Spleen (tissue), 11 donors: ENCODE measurements around the gene WDR81. TPM values are rescaled to one million over a fixed set of nuclear protein-coding genes. Genes with fewer than 3 reads are reported as not detected.

Experiments
- DNase-seq: peaks from one replicate; pipeline ENCODE4 v3.0.0-alpha.2; 2020
- H3K27ac ChIP-seq, 8 donors: fragments of 200-600 bp; sonication (generic) in 7 of 8; 1 replicate in 4 of 8; 2 replicates in 4 of 8; pipeline versions ENCODE4 v1.5.0 to v1.8.0; 2016 to 2021; ENCODE audit warnings: inconsistent platforms in 4 of 8, mild to moderate bottlenecking in 4 of 8, moderate library complexity in 1 of 8
- H3K27me3 ChIP-seq, 7 donors: fragments of 200-600 bp; sonication (generic) in 6 of 7; replicated peaks in 1 of 7; 1 replicate in 4 of 7; 2 replicates in 3 of 7; pipeline versions ENCODE4 v1.5.0 to v1.8.0; 2016 to 2021; ENCODE audit warnings: inconsistent platforms in 3 of 7, mild to moderate bottlenecking in 1 of 7
- H3K36me3 ChIP-seq, 6 donors: fragments of 200-600 bp; sonication (generic) in 5 of 6; 1 replicate in 4 of 6; 2 replicates in 2 of 6; pipeline versions ENCODE4 v1.5.0 to v1.8.0; 2016 to 2021; ENCODE audit warnings: inconsistent platforms in 2 of 6
- H3K4me1 ChIP-seq, 6 donors: fragments of 200-600 bp; sonication (generic) in 5 of 6; 1 replicate in 3 of 6; 2 replicates in 3 of 6; pipeline versions ENCODE4 v1.5.0 to v1.8.0; 2016 to 2021; ENCODE audit warnings: inconsistent platforms in 3 of 6
- H3K4me3 ChIP-seq, 8 donors: fragments of 200-600 bp; sonication (generic) in 7 of 8; 1 replicate in 4 of 8; 2 replicates in 4 of 8; pipeline versions ENCODE4 v1.5.0 to v1.8.0; 2016 to 2021; ENCODE audit warnings: inconsistent platforms in 4 of 8, mild to moderate bottlenecking in 4 of 8, moderate library complexity in 2 of 8
- H3K9me3 ChIP-seq, 8 donors: fragments of 200-600 bp; sonication (generic) in 7 of 8; 1 replicate in 4 of 8; 2 replicates in 4 of 8; pipeline versions ENCODE4 v1.5.0 to v1.8.0; 2016 to 2021; ENCODE audit warnings: inconsistent platforms in 4 of 8
- CTCF ChIP-seq, 11 experiments: fragments of 200-600 bp in 7 of 11; fragments of 450-650 bp in 4 of 11; sonication (generic) in 4 of 11; IDR thresholded peaks in 8 of 11; conservative IDR thresholded peaks in 3 of 11; 1 replicate in 7 of 11; 2 replicates in 4 of 11; pipeline versions ENCODE4 v1.4.0 to v1.8.0; 2016 to 2021; ENCODE audit warnings: antibody characterized with exemption in 11 of 11, inconsistent platforms in 4 of 11, mild to moderate bottlenecking in 1 of 11
- POLR2A ChIP-seq, 3 donors: fragments of 450-650 bp; IDR thresholded peaks; one replicate each; pipeline ENCODE4 v1.5.1; 2017; ENCODE audit warnings: antibody characterized with exemption in 3 of 3, mild to moderate bottlenecking in 1 of 3
- POLR2AphosphoS5 ChIP-seq, 3 donors: sonication (generic); formaldehyde crosslinking; IDR thresholded peaks; one replicate each; pipeline ENCODE4 v1.5.1; 2017; ENCODE audit warnings: antibody characterized with exemption in 3 of 3
- WGBS, 5 donors: extraction: QIAGEN DNeasy Blood & Tissue Kit in 3 of 5; methylation state at CpG; one replicate each; pipeline versions ENCODE4 v1.1.5 to v1.1.7; 2013 to 2018; 5-methylcytosine and 5-hydroxymethylcytosine counted together
- intact Hi-C: fragments of 100-400 bp; cut with DNase I; formaldehyde crosslinking; loops from one replicate; pipeline ENCODE4 v1.15.0; 2023; ENCODE audit warnings: low total_unique reads
- polyA plus RNA-seq, 3 donors: library from polyadenylated mRNA; stranded (reverse); fragments of 200-250 nt; gene quantifications; one replicate each; pipeline ENCODE4 v1.2.1, GENCODE V29; 2013
- total RNA-seq, 7 donors: library from RNA; depleted of rRNA in 3 of 7; stranded (reverse); fragments of >200 nt in 3 of 7; fragmentation: NEBNext Ultra II Directional in 4 of 7; extraction: Animal tissue kit (Norgen Biotek cat#: 25700) in 4 of 7; gene quantifications; one replicate each; pipeline versions ENCODE4 v1.1.0 to v1.2.1, GENCODE V29; 2016 to 2021
- donor health status: healthy with polysubstance abuse.
- donor health status: DM: no; HTN: no; CAD: no; lungs with moderate emphysema.
- donor health status: DM: no; HTN: no; CAD: no.
- donor health status: Bipolar disorder and iron deficiency.
- donor health status: healthy.
- donor health status: DM: no; HTN: no; CAD: no.
- donor health status: DM: yes; HTN: yes; CAD: no.

WDR81 gene
- total and polyA plus RNA-seq, 10 donors: 16.2 to 74.7 (median 48.4) TPM

GRCh38 chr17:1783834-1784611, 59.5 kb downstream of the WDR81 start:
- peak overlapping the region in 3 of 8 donors; percentile 2 to 40 (median 7) for H3K4me3 ChIP-seq
- peaks cover 18 to 55% (median 39%) of the 10 kb centered on the region in 6 donors for H3K4me1 ChIP-seq
- no peaks in the 10 kb centered on the region for H3K9me3 ChIP-seq
- TF ChIP-seq CTCF (IDR thresholded peaks at IDR 0.05 in 8 of 11, conservative IDR thresholded peaks at IDR 0.05 in 3 of 11): peak; percentile 42 to 84 (median 65)
- TF ChIP-seq POLR2A (IDR thresholded peaks at IDR 0.05): peak in 2 of 3 donors; percentile 16 to 20
- TF ChIP-seq POLR2AphosphoS5 (IDR thresholded peaks at IDR 0.05): peak in 1 of 3 donors; percentile 91
- H3K27me3 ChIP-seq: no peaks in the 10 kb centered on the region
- peaks cover 0 to 88% (median 20%) of the 10 kb centered on the region in 6 donors for H3K36me3 ChIP-seq
- peak overlapping the region; percentile 78 to 96 (median 90) for H3K27ac ChIP-seq
- intact Hi-C loops: no loop called here
- DNase-seq: peak; percentile 87
- WGBS, 5 donors: 52 to 66% (median 59%) methylated on average over 16 of the region's 16 CpGs

- 63 to 83% (median 68%) methylated on average over 4 of the region's 4 CpGs for WGBS, 5 donors
- Histone ChIP-seq H3K27ac (peak overlapping the region in 5 of 8 donors; percentile 44 to 95 (median 61)), H3K4me1 (peaks cover 18 to 53% (median 39%) of the 10 kb centered on the region in 6 donors), H3K4me3 (no peak overlapping the region), H3K36me3 (peaks cover 0 to 69% (median 19%) of the 10 kb centered on the region in 6 donors), H3K9me3 (no peaks in the 10 kb centered on the region), H3K27me3 (no peaks in the 10 kb centered on the region)
- peak; percentile 56 for DNase-seq
- intact Hi-C loops: loop anchor here (5.0 kb wide), 1 partner anchor 114 kb away; no protein-coding TSS in a partner anchor
- TF ChIP-seq CTCF (IDR thresholded peaks at IDR 0.05 in 8 of 11, conservative IDR thresholded peaks at IDR 0.05 in 3 of 11): no peak
- no peak for TF ChIP-seq POLR2A (IDR thresholded peaks at IDR 0.05)
- TF ChIP-seq POLR2AphosphoS5 (IDR thresholded peaks at IDR 0.05): peak in 2 of 3 donors; percentile 17 to 64
These were observed 61.4 kb downstream of the WDR81 start for GRCh38 chr17:1785930-1786329.

GRCh38 chr17:1786708-1787107, 62.2 kb downstream of the WDR81 start:
- TF ChIP-seq POLR2A (IDR thresholded peaks at IDR 0.05) (no peak), CTCF (IDR thresholded peaks at IDR 0.05 in 8 of 11, conservative IDR thresholded peaks at IDR 0.05 in 3 of 11) (no peak), POLR2AphosphoS5 (IDR thresholded peaks at IDR 0.05) (peak in 1 of 3 donors; percentile 60)
- peak; percentile 64 for DNase-seq
- Histone ChIP-seq H3K4me3 (no peak overlapping the region), H3K4me1 (peaks cover 17 to 45% (median 37%) of the 10 kb centered on the region in 6 donors), H3K9me3 (no peaks in the 10 kb centered on the region), H3K27me3 (no peaks in the 10 kb centered on the region), H3K36me3 (peaks cover 0 to 63% (median 18%) of the 10 kb centered on the region in 6 donors), H3K27ac (peak overlapping the region in 5 of 8 donors; percentile 44 to 95 (median 61))
- 85 to 95% (median 90%) methylated on average over 7 of the region's 7 CpGs for WGBS, 5 donors
- intact Hi-C loops: loop anchor here (5.0 kb wide), 1 partner anchor 114 kb away; no protein-coding TSS in a partner anchor
